Occipital lobe (tissue), 2 donors: ENCODE results near the gene ATP8B4. TPM values are rescaled to one million over a fixed set of nuclear protein-coding genes. Genes with fewer than 3 reads are reported as not detected.
"Not testable (repeated sequence)": the region's sequence is repeated elsewhere in the genome, so short reads cannot be mapped to it uniquely, and the experiment has no call there.

Experiments
- DNase-seq: peaks from one replicate; lab custom pipeline; 2025; lab: John Stamatoyannopoulos, UW
- total RNA-seq: library from RNA; depleted of rRNA; stranded (reverse); fragments of >200 nt; gene quantifications from one replicate; pipeline ENCODE4 v1.2.3, GENCODE V29; 2014

Gene ATP8B4
- total RNA-seq, 1 donor from 2014 or later, result 6.6 TPM

GRCh38 chr15:50109076-50109987 lies 9.7 kb downstream of the ATP8B4 start:
- DNase-seq, result no peak

- DNase-seq, result no peak
Measured at GRCh38 chr15:50108461-50108860, 10.6 kb downstream of the ATP8B4 start.

- no peak for DNase-seq
Measured at GRCh38 chr15:50107591-50108408, 11.2 kb downstream of the ATP8B4 start.

DNA sequence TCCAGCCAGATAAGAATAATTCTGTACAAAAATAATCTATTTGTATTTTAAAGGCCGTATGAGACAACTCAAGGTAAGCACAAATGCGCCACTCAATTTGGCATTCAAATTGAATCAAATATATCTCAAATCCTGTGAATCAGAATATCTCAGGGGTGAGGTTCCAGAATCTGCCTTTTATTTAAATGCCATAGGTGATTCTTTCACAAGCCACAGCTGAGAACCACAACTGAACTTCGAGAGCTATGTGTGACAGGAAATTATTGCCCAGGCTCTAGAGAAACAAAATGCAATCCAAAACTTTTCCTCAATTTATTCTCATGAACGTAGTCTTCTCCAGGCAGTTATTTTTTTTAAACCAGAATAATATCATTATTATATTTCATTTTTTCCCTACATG lies 11.9 kb downstream of the ATP8B4 start:
- DNase-seq, result no peak

GRCh38 chr15:50106457-50106856 lies 12.6 kb downstream of the ATP8B4 start:
- no peak for DNase-seq

DNA sequence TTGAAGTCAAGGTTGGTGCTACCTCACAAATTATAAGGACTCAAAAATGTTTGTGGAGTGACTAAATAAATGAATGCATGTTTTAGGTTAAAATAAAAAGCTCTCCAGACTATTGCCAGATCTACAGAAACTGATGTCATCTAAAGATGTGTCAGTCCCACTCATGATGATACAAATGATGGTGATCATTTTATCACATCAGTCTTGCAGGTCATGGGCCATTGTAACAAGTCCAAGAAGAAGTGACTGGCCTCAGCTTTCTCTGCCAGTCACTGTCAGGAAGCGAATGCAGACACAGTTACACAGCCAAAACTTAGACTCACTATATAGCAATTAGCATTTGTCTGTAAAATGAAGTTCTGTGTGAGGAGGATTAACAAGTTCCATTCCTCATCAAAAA lies 18.5 kb downstream of the ATP8B4 start:
- DNase-seq, result no peak

DNA sequence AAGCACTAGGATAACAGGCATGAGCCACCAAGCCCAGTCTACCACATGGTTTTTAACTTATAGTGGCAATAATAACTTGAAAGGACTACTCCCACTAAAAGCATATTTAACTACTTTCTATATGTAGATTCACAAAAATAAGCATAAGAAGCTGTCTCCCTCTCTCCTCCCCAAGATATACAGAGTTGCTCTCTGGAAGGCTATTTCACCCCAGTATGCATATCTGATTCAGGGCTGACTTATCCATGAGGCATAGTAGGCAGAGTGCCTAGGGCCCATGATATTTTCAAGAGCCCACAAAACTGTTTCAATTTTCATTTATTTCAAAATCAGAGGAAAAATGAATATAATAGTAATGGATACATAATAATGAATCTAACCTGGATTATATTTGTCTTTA lies 20.5 kb downstream of the ATP8B4 start:
- no peak for DNase-seq

- no peak for DNase-seq
Measured at GRCh38 chr15:50095938-50096821, 22.9 kb downstream of the ATP8B4 start.

- DNase-seq, result not testable (repeated sequence)
Measured at GRCh38 chr15:50089386-50089785, 29.6 kb downstream of the ATP8B4 start.

DNA sequence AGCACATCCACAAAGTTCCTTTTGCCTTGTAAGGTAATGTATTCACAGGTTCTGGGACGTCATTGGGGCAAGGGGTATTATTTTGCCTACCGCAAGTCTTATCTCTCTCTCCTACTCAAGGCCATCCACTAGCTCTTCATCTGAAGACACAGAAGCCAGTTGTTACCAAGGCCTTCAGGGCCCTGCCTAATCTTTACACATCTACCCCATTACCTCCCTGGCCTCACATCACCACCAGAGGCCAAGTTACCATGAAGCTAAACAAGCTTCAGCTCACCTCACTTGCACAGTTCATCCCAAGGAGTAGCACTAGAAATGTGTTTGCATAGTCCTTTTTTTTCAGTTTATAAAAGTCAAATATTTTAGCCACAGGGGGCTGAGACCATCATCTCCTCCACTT lies 34.1 kb downstream of the ATP8B4 start:
- no peak for DNase-seq

DNA sequence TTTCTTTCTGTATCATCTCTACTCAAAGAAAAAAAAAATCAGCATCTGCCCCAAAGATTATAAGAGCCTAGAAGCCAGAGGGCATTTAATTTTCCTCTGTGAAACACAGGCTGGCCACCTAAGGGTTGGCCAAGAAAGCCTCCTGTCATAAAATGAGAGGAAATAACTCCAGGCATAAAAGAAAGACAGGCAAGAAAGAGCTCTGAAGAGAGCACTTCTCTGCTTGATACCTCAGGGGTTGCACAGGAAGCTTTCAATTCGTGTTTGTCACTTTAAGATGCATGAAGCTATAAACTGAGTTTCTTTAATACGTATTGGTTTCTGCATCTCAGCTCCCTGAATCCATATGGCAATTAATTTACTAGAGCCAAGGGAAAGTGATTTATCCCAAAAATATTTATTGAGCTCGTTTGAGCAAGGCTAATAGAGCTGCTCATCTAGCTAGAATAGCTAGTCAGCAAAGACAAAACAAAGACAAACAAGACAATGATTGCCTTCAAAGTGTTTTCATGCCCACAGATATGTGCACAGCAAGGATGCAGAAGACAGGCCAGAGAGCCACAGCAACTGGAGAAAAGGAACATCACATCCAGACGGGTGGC lies 35.5 kb downstream of the ATP8B4 start:
- no peak for DNase-seq

DNA sequence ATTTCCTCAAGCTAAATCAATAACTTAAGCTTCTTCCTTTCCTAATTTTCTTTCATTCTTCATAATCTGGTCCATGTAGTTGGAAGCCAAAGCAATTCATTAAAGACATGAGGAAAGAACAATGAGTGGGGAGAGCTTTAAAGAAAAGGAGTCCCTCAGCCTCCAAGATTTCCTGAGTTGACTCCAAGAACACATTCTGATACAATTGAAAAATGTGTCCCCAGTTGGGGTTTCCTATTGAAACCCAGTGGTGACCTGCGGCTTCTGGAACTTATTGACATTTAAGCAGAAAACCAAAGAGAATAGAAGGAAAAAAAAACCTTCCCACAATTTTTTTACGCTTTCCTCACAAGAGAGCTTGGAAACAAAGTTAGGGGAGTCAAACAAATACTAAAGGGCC lies 37.0 kb downstream of the ATP8B4 start:
- no peak for DNase-seq

DNA sequence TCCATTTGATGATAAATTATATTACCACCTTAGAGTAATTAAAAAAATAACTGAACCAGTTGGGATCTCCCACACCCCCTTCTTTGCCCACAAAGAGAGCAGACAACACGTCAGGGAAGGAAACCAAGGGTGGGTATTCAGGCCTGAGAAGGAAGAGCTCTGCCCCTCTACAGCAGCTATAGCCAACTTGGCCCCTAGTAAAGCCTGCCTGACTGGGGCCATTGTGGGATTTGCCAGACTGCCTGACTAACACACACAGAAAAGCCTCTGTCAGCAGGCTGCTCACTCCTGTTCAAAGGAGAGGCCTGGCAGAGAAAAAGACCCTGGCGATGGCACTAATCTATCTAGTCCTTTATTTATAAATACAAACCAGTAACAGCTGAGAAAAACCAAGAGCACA lies 41.4 kb downstream of the ATP8B4 start:
- peak; percentile 3 for DNase-seq

DNA sequence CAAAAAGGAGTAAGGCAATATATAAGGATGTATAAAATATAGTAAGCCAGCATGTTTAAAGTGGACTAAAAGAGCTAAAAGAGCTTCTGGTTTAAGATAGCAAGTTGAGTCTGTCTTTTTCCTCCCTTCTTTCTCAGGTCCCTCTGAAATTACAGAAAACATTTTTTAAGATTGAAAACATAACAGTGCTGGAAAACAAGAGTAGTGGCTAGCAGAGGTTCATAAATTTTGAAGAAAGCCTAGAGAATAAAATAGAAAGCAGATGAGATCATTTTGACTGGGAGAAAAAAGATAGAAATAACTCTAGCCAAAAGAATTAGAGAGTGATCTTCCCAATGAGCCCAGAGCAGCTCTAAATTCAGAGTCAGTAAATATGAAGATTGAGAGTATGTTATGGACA lies 41.9 kb downstream of the ATP8B4 start:
- no peak for DNase-seq

DNA sequence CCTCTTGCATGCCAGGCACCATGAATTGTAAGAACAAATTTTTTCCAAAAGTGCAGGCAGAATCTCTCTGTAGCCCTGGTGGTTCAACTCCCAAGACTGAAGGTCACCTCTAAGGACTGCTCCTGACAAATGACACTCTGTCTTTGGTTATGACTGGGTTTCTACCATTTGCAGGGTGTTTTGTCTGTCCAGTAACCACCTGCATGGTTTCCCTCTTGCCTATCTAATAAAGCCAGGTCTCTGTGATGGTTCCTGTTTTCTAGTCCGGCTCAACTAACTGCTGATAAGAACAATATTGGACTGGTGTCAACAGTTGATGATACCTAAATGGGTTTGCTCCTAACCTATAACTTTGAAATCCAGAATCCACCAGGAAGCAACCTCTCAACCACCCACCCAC lies 43.7 kb downstream of the ATP8B4 start:
- DNase-seq, result no peak

- no peak for DNase-seq
Measured at GRCh38 chr15:50071551-50072258, 47.3 kb downstream of the ATP8B4 start.

DNA sequence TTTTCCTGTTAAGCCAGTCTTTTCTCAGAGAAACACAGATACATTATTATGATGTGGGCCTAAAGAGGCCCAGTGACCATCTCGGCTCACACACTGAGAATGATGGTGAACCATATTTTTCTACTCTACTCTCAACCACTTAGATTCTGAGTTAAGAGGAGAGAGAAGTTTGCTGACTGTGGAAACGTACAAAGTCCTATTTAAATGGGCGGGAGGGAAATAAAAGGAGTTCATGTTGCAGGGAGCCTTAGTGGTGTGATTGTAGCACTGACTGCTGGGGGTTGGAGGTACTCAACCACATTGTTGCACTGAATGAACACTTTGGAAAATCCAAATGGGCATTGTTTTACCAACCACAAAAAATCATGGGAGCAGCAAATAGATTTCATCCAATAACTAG lies 51.0 kb downstream of the ATP8B4 start:
- DNase-seq, result no peak

DNA sequence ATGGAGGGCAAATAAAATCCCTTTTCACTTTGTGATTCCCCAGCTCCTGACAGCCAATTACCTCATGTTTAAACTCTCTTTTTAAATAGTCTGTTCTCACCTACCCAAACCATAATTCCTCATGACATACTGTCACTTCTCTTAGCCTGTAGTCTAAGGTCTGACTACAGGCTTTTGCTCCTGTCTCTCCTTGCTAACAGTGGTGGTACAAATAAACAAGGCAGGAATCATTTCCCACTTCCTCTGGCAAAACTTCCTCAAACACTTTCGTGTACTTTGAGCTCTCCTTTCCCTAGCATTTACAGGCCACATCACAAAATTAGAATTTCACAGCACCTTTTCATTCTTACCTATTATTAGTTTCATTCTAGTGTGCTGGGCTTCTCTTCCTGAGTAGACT lies 51.8 kb downstream of the ATP8B4 start:
- no peak for DNase-seq

DNA sequence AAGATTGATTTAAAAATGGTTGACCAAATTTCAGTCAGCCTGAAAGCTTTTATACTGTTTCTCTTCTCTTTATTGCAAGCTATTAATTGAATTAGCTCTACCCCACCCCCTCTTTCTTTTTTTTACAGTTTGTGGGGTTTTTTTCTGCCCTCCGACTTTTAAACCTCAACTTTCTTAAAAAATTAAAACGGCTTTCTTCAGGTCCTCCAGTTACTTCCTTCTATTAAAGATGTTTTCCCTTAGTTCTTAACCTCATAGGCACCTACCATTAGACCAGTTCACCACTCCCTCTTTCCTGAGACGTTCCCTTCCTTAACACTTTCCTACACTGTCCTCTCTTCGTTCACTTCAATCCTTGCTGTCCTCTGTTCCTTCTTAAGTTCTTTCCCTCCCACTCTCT lies 52.4 kb downstream of the ATP8B4 start:
- no peak for DNase-seq

- no peak for DNase-seq
Measured at GRCh38 chr15:50066202-50066601, 52.8 kb downstream of the ATP8B4 start.

GRCh38 chr15:50065279-50065678 lies 53.8 kb downstream of the ATP8B4 start:
- DNase-seq, result no peak
